ENCODE measurements around the gene ROCK2. TPM values are rescaled to one million over a fixed set of nuclear protein-coding genes. Genes with fewer than 3 reads are reported as not detected.

ROCK2 gene
- total RNA-seq, 1 donor from 2014 or later, result 45.1 TPM

- Mint-ChIP-seq H3K4me1 (ENCODE audit: low read depth, unreplicated experiment) (peaks cover 3% of the 10 kb centered on the region), H3K4me3 (ENCODE audit: unreplicated experiment) (no peak overlapping the region), H3K27ac (ENCODE audit: unreplicated experiment) (no peak overlapping the region), H3K9me3 (ENCODE audit: unreplicated experiment) (no peaks in the 10 kb centered on the region), H3K36me3 (ENCODE audit: low read depth, unreplicated experiment) (no peaks in the 10 kb centered on the region), H3K27me3 (ENCODE audit: low read depth, unreplicated experiment) (no peaks in the 10 kb centered on the region)
- Histone ChIP-seq H3K4me3 (ENCODE audit: insufficient read depth, low read depth, low read length) (no peak overlapping the region), H3K4me1 (ENCODE audit: insufficient read depth, low read length) (no peaks in the 10 kb centered on the region), H3K27ac (ENCODE audit: low read depth, low read length) (no peak overlapping the region), H3K4me2 (ENCODE audit: low read length) (no peak overlapping the region), H3K9me3 (ENCODE audit: insufficient read depth, low read depth, low read length) (no peaks in the 10 kb centered on the region), H3K79me2 (ENCODE audit: insufficient read depth, low read length) (peaks cover 26% of the 10 kb centered on the region), H2AFZ (ENCODE audit: low read depth, low read length) (no peak overlapping the region), H3K36me3 (ENCODE audit: insufficient read depth, low read length) (no peaks in the 10 kb centered on the region), H3K9ac (ENCODE audit: low read length) (no peak overlapping the region), H4K20me1 (ENCODE audit: insufficient read depth, low read length) (peaks cover 8% of the 10 kb centered on the region), H3K27me3 (ENCODE audit: insufficient read depth, low read length) (no peaks in the 10 kb centered on the region)
- DNase-seq (ENCODE audit: low read depth) (no peak), FAIRE-seq (no peak)
- TF ChIP-seq EZH2 (IDR thresholded peaks at IDR 0.05; ENCODE audit: insufficient read depth, low read length) (no peak), CTCF (IDR thresholded peaks at IDR 0.05; ENCODE audit: insufficient read depth, low read depth, low read length) (no peak)
These were observed 99.1 kb downstream of the ROCK2 start for GRCh38 chr2:11245322-11245721.

- H3K9me3 ChIP-seq (ENCODE audit: insufficient read depth, low read depth, low read length), result no peaks in the 10 kb centered on the region
- no peak for FAIRE-seq
- H3K36me3 ChIP-seq (ENCODE audit: insufficient read depth, low read length), result no peaks in the 10 kb centered on the region
These were observed 100.2 kb downstream of the ROCK2 start for GRCh38 chr2:11244091-11244826.

More at GRCh38 chr2:11244091-11244826, 100.2 kb downstream of the ROCK2 start:
- H3K4me3 Mint-ChIP-seq (ENCODE audit: unreplicated experiment), result no peak overlapping the region
- no peaks in the 10 kb centered on the region for H3K4me1 ChIP-seq (ENCODE audit: insufficient read depth, low read length)
- TF ChIP-seq EZH2 (IDR thresholded peaks at IDR 0.05; ENCODE audit: insufficient read depth, low read length) (no peak), CTCF (IDR thresholded peaks at IDR 0.05; ENCODE audit: insufficient read depth, low read depth, low read length) (no peak)
- H4K20me1 ChIP-seq (ENCODE audit: insufficient read depth, low read length), result peaks cover 16% of the 10 kb centered on the region
- peaks cover 21% of the 10 kb centered on the region for H3K79me2 ChIP-seq (ENCODE audit: insufficient read depth, low read length)
- no peak overlapping the region for H3K27ac ChIP-seq (ENCODE audit: low read depth, low read length)
- no peak overlapping the region for H2AFZ ChIP-seq (ENCODE audit: low read depth, low read length)
- H3K27me3 Mint-ChIP-seq (ENCODE audit: low read depth, unreplicated experiment), result no peaks in the 10 kb centered on the region
- H3K9ac ChIP-seq (ENCODE audit: low read length), result no peak overlapping the region
- H3K27me3 ChIP-seq (ENCODE audit: insufficient read depth, low read length), result no peaks in the 10 kb centered on the region
- H3K27ac Mint-ChIP-seq (ENCODE audit: unreplicated experiment), result no peak overlapping the region
- no peak overlapping the region for H3K4me2 ChIP-seq (ENCODE audit: low read length)
- H3K4me3 ChIP-seq (ENCODE audit: insufficient read depth, low read depth, low read length), result no peak overlapping the region
- no peaks in the 10 kb centered on the region for H3K9me3 Mint-ChIP-seq (ENCODE audit: unreplicated experiment)
- DNase-seq (ENCODE audit: low read depth), result no peak
- H3K36me3 Mint-ChIP-seq (ENCODE audit: low read depth, unreplicated experiment), result no peaks in the 10 kb centered on the region
- peaks cover 9% of the 10 kb centered on the region for H3K4me1 Mint-ChIP-seq (ENCODE audit: low read depth, unreplicated experiment)
